ENCODE data around the gene CFAP210. TPM values are rescaled to one million over a fixed set of nuclear protein-coding genes. Genes with fewer than 3 reads are reported as not detected.

Gene CFAP210
- total RNA-seq, 4 donors from 2014 or later = not detected

- H3K4me1 ChIP-seq = peaks cover 0 to 47% (median 2%) of the 10 kb centered on the region in 4 donors
- TF ChIP-seq CTCF (IDR thresholded peaks at IDR 0.05) = no peak
- no peak for TF ChIP-seq POLR2A (IDR thresholded peaks at IDR 0.05)
- H3K27ac ChIP-seq = peak overlapping the region in 2 of 4 donors; percentile 72 to 73
- peak overlapping the region in 2 of 4 donors; percentile 26 to 43 for H3K4me3 ChIP-seq
- DNase-seq = peak in 2 of 3 donors; percentile 60 to 75
- no peaks in the 10 kb centered on the region for H3K27me3 ChIP-seq
- no peaks in the 10 kb centered on the region for H3K36me3 ChIP-seq
- H3K9me3 ChIP-seq = peaks cover 0 to 4% (median 0%) of the 10 kb centered on the region in 4 donors
Measured at GRCh38 chr2:169716238-169716886, 22.2 kb upstream of the CFAP210 start.

DNA sequence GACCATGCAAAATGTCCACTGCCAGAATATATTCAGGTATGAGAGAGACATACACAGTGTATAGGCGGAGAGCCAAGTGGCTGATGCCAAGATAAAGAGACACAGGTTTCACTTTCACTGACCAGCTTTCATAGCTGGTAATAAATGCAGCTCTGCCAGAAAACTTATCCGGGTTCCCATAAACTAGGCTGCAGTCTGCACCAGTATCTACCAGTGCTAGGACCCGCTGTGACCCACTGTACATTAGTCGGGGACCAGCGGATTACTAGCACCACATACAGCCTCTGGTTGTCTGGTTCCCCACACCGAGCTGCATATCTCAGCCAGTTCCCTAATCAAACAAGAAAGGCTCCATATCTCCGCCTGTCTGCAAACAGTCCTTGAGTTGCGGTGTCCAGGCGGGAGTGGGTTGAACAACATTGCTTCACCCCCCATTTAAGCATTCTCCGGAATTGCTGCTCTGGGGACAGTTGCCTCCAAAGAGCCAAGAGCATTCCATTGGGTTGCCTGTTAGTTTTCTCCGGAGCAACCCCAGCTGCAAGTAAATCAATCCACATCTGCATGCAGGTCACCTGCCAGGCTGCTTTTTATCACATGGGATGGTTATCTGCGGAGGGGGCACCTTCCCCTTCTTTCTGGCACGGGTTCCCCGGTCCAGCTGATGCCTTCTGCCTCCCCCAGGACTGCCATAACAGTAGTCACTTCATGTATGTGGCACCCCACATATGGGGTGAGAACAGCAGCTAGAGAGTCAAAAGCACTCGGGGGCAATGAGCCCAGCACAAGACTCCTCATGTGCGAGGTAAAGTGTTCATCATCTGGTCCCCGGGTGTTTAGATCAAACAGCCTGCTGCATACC, 21.4 kb upstream of the CFAP210 start:
- H3K9me3 ChIP-seq = peaks cover 0 to 4% (median 0%) of the 10 kb centered on the region in 4 donors
- peak overlapping the region in 2 of 4 donors; percentile 72 to 73 for H3K27ac ChIP-seq
- TF ChIP-seq CTCF (IDR thresholded peaks at IDR 0.05) (no peak), POLR2A (IDR thresholded peaks at IDR 0.05) (no peak)
- peak overlapping the region in 2 of 4 donors; percentile 43 to 44 for H3K4me3 ChIP-seq
- H3K36me3 ChIP-seq = no peaks in the 10 kb centered on the region
- DNase-seq = peak in 2 of 3 donors; percentile 65 to 72
- no peaks in the 10 kb centered on the region for H3K27me3 ChIP-seq
- peaks cover 0 to 52% (median 2%) of the 10 kb centered on the region in 4 donors for H3K4me1 ChIP-seq

- peaks cover 0 to 4% (median 0%) of the 10 kb centered on the region in 4 donors for H3K9me3 ChIP-seq
- no peaks in the 10 kb centered on the region for H3K36me3 ChIP-seq
- peak overlapping the region in 2 of 4 donors; percentile 72 to 73 for H3K27ac ChIP-seq
- no peak overlapping the region for H3K4me3 ChIP-seq
- H3K27me3 ChIP-seq = no peaks in the 10 kb centered on the region
- H3K4me1 ChIP-seq = peaks cover 0 to 55% (median 2%) of the 10 kb centered on the region in 4 donors
- DNase-seq = no peak
- no peak for TF ChIP-seq CTCF (IDR thresholded peaks at IDR 0.05)
- TF ChIP-seq POLR2A (IDR thresholded peaks at IDR 0.05) = no peak
Measured at GRCh38 chr2:169714699-169715098, 20.5 kb upstream of the CFAP210 start.

- H3K4me1 ChIP-seq = peaks cover 0 to 55% (median 2%) of the 10 kb centered on the region in 4 donors
- no peak for TF ChIP-seq CTCF (IDR thresholded peaks at IDR 0.05)
- TF ChIP-seq POLR2A (IDR thresholded peaks at IDR 0.05) = no peak
- H3K4me3 ChIP-seq = no peak overlapping the region
- H3K27me3 ChIP-seq = no peaks in the 10 kb centered on the region
- peaks cover 0 to 4% (median 0%) of the 10 kb centered on the region in 4 donors for H3K9me3 ChIP-seq
- H3K36me3 ChIP-seq = no peaks in the 10 kb centered on the region
- DNase-seq = no peak
- peak overlapping the region in 2 of 4 donors; percentile 28 to 84 for H3K27ac ChIP-seq
Measured at GRCh38 chr2:169713331-169713730, 19.1 kb upstream of the CFAP210 start.

DNA sequence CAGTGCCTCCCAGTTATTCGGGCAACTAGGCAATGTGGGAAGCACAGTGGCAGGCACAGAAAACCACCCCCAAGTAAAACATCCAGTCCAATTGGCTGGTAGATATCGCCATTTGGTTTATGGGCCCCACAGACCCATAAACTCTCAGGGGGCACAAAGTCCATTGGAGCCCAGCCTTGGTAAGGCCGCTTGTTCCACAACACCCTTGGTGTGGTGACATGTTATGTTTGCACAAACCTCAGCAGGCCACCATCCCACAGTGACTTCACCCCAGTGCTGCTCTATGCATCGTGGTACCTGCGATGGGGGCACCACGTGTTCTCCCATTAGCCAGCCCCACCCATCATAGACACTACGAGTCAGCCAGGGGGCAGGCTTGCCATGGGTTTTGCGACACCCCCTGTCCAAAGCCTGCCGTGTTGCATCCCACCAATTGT, 18.6 kb upstream of the CFAP210 start:
- Histone ChIP-seq H3K4me3 (no peak overlapping the region), H3K27ac (peak overlapping the region in 2 of 4 donors; percentile 28 to 84), H3K4me1 (peaks cover 0 to 55% (median 2%) of the 10 kb centered on the region in 4 donors), H3K9me3 (peaks cover 0 to 4% (median 0%) of the 10 kb centered on the region in 4 donors), H3K36me3 (no peaks in the 10 kb centered on the region), H3K27me3 (no peaks in the 10 kb centered on the region)
- TF ChIP-seq CTCF (IDR thresholded peaks at IDR 0.05) = peak in 2 of 6 experiments; percentile 23 to 38
- TF ChIP-seq POLR2A (IDR thresholded peaks at IDR 0.05) = peak in 1 of 2 donors; percentile 34
- peak in 2 of 3 donors; percentile 81 to 85 for DNase-seq
